ENCODE results near the gene THSD7A.

Gene THSD7A

DNA sequence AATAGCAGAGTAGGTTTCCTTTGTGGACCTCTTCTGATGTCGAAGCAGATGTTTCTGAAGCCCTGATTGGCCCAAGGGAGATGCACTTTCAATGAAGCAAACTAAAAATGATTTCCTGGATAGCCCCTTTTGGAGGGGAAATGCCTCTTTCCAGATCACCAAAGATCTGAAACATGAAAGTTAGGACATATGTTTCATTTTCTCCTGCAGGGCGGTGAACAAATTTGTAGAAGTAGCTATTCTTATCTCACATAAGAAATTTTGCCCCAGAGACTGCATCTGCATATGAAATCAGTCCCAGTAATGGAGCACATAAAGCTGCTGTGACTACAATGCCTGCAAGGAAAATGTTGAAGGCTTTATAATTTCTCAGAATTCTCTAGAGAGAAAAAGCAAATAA is 56.0 kb downstream of the THSD7A start:
- H3K4me3 ChIP-seq (ENCODE audit: low read depth, low read length): no peak overlapping the region
- no peaks in the 10 kb centered on the region for H3K9me3 ChIP-seq (ENCODE audit: control insufficient read depth, insufficient read depth, low read depth, low read length)
- H3K27ac ChIP-seq (ENCODE audit: low read depth, low read length): no peak overlapping the region

DNA sequence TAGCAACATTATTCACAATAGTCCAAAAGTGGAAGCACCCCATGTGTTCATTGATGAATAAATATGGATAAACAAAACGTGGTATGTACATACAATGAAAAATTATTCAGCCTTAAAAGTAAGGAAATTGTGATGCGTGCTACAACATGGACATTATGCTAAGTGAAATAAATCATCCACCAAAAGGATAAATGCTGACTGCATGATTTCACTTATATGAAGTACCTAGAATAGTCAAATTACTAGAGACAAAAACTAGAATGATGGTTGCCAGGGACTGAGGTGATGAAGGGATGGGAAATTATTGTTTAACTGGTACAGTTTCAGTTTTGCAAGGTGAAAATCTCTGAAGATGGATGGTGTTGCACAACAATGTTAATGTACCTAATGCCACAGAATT is 56.6 kb downstream of the THSD7A start:
- Histone ChIP-seq H3K27ac (ENCODE audit: low read depth, low read length) (no peak overlapping the region), H3K9ac (ENCODE audit: low read length) (no peak overlapping the region), H3K4me1 (ENCODE audit: control insufficient read depth, insufficient read depth, low read length) (no peaks in the 10 kb centered on the region), H3K9me3 (ENCODE audit: control insufficient read depth, insufficient read depth, low read depth, low read length) (no peaks in the 10 kb centered on the region), H3K36me3 (ENCODE audit: control insufficient read depth, insufficient read depth, low read length) (no peaks in the 10 kb centered on the region), H3K4me3 (ENCODE audit: low read depth, low read length) (no peak overlapping the region), H3K27me3 (ENCODE audit: control insufficient read depth, insufficient read depth, low read length) (no peaks in the 10 kb centered on the region)

More for the DNA sequence above, 56.0 kb downstream of the THSD7A start:
- H3K36me3 ChIP-seq (ENCODE audit: control insufficient read depth, insufficient read depth, low read length): no peaks in the 10 kb centered on the region
- H3K27me3 ChIP-seq (ENCODE audit: control insufficient read depth, insufficient read depth, low read length): no peaks in the 10 kb centered on the region
- H3K4me1 ChIP-seq (ENCODE audit: control insufficient read depth, insufficient read depth, low read length): no peaks in the 10 kb centered on the region
- H3K9ac ChIP-seq (ENCODE audit: low read length): no peak overlapping the region

DNA sequence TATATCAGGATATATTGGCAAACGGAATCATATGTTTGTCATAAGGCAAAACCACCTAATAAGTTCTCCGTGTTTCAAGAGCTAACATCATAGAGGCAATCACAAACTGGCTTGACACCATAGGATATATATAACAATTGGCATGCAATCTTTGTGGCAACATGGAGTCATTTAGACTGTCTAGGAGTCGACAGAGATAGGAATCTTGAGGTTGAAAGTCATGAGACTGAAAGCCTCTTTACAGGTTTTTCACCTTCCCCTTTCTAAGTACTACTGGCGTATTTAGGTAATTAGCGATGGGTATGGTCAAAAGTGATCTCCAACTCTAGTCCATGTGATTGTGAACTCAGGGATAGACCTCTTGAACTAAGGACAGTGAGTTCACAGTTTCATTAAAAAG is 63.7 kb downstream of the THSD7A start:
- no peak overlapping the region for H3K4me3 ChIP-seq (ENCODE audit: low read depth, low read length)
- no peaks in the 10 kb centered on the region for H3K9me3 ChIP-seq (ENCODE audit: control insufficient read depth, insufficient read depth, low read depth, low read length)
- H3K4me1 ChIP-seq (ENCODE audit: control insufficient read depth, insufficient read depth, low read length): no peaks in the 10 kb centered on the region
- H3K9ac ChIP-seq (ENCODE audit: low read length): no peak overlapping the region
- H3K27ac ChIP-seq (ENCODE audit: low read depth, low read length): no peak overlapping the region
- no peaks in the 10 kb centered on the region for H3K27me3 ChIP-seq (ENCODE audit: control insufficient read depth, insufficient read depth, low read length)
- no peaks in the 10 kb centered on the region for H3K36me3 ChIP-seq (ENCODE audit: control insufficient read depth, insufficient read depth, low read length)

DNA sequence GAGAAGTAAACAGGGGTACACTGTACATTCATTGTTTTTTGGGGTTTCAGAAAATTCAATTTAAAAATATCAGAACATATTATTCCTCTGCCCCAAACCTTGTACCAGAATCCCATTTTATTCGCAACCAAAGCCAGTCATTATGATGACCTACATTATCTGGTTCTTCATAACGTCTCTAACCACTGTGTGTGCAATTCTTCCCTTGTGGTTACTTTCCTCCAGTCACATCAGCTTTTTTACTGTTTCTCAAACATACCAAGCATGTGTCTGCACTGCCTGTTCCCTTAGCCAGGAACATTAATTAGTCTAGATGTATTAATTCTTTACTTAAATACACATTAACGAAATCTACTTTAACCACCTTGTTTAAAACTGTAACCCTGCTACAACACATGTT is 64.8 kb downstream of the THSD7A start:
- Histone ChIP-seq H3K4me1 (ENCODE audit: control insufficient read depth, insufficient read depth, low read length) (no peaks in the 10 kb centered on the region), H3K4me3 (ENCODE audit: low read depth, low read length) (no peak overlapping the region), H3K36me3 (ENCODE audit: control insufficient read depth, insufficient read depth, low read length) (no peaks in the 10 kb centered on the region), H3K9ac (ENCODE audit: low read length) (no peak overlapping the region), H3K9me3 (ENCODE audit: control insufficient read depth, insufficient read depth, low read depth, low read length) (no peaks in the 10 kb centered on the region), H3K27ac (ENCODE audit: low read depth, low read length) (no peak overlapping the region), H3K27me3 (ENCODE audit: control insufficient read depth, insufficient read depth, low read length) (no peaks in the 10 kb centered on the region)

DNA sequence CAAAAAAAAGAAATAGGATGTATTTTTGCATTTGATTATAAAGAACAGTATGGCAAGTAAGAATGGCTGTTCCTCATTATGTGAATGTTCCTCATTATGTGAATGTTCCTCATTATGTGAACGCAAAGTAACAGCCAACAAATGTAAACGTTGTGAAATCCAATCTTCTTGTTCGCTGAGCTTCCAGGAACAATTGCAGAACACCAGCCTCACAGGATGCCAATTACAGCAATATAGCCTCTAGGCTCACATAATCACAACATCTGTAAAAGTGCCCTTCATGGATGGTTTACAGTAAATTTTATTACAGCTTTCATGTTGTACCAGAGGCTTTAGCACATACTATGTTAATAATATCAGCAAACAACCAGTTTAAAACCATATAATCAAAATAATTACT is 71.6 kb downstream of the THSD7A start:
- Histone ChIP-seq H3K27me3 (ENCODE audit: control insufficient read depth, insufficient read depth, low read length) (no peaks in the 10 kb centered on the region), H3K4me3 (ENCODE audit: low read depth, low read length) (no peak overlapping the region), H3K27ac (ENCODE audit: low read depth, low read length) (no peak overlapping the region), H3K9me3 (ENCODE audit: control insufficient read depth, insufficient read depth, low read depth, low read length) (no peaks in the 10 kb centered on the region), H3K9ac (ENCODE audit: low read length) (no peak overlapping the region), H3K4me1 (ENCODE audit: control insufficient read depth, insufficient read depth, low read length) (no peaks in the 10 kb centered on the region), H3K36me3 (ENCODE audit: control insufficient read depth, insufficient read depth, low read length) (no peaks in the 10 kb centered on the region)

DNA sequence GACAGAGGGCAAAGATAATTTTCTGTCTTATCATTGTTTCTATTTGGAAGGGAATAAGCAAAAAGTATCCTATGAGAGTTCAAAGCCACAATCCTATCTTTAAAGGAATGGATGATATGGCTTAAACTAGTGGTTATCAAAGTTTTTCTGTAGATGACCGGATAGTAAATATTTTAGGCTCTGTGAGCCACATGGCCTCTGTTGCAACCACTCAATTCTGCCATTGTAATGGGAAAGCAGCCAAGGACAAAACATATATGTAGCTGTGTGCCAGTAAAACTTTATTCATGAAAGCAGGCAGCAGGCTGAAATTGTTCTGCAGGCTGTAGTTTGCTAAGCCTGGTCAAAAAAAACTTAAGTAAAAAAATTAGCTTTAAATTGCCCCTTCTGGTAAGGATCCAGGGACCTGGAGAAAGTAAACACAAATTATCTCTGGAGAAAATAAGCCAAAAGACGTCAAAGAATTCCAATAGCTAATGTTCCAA is 73.3 kb downstream of the THSD7A start:
- Histone ChIP-seq H3K9ac (ENCODE audit: low read length) (no peak overlapping the region), H3K9me3 (ENCODE audit: control insufficient read depth, insufficient read depth, low read depth, low read length) (no peaks in the 10 kb centered on the region), H3K4me1 (ENCODE audit: control insufficient read depth, insufficient read depth, low read length) (no peaks in the 10 kb centered on the region), H3K27ac (ENCODE audit: low read depth, low read length) (no peak overlapping the region), H3K4me3 (ENCODE audit: low read depth, low read length) (no peak overlapping the region), H3K36me3 (ENCODE audit: control insufficient read depth, insufficient read depth, low read length) (no peaks in the 10 kb centered on the region), H3K27me3 (ENCODE audit: control insufficient read depth, insufficient read depth, low read length) (no peaks in the 10 kb centered on the region)

DNA sequence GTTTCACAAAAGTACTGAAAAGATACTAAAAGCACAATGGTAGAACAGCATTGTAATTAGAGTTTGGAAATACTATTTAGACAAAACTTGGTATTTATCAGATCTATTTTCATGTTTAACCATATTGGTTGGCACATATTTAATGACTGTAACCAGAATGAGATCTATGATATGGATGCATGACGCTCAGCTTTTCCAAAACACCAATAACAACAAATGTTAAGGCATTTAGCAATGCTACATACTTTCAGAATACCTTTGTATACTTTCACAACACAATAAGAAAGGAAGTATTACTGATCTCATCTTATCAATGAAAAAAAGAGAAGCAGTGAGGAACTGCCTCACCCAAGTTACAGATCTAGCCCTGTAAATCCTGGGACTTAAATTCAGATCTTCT is 74.8 kb downstream of the THSD7A start:
- no peak overlapping the region for H3K4me3 ChIP-seq (ENCODE audit: low read depth, low read length)
- no peaks in the 10 kb centered on the region for H3K36me3 ChIP-seq (ENCODE audit: control insufficient read depth, insufficient read depth, low read length)
- H3K9me3 ChIP-seq (ENCODE audit: control insufficient read depth, insufficient read depth, low read depth, low read length): no peaks in the 10 kb centered on the region
- H3K4me1 ChIP-seq (ENCODE audit: control insufficient read depth, insufficient read depth, low read length): no peaks in the 10 kb centered on the region
- H3K27me3 ChIP-seq (ENCODE audit: control insufficient read depth, insufficient read depth, low read length): no peaks in the 10 kb centered on the region
- H3K9ac ChIP-seq (ENCODE audit: low read length): no peak overlapping the region
- no peak overlapping the region for H3K27ac ChIP-seq (ENCODE audit: low read depth, low read length)

DNA sequence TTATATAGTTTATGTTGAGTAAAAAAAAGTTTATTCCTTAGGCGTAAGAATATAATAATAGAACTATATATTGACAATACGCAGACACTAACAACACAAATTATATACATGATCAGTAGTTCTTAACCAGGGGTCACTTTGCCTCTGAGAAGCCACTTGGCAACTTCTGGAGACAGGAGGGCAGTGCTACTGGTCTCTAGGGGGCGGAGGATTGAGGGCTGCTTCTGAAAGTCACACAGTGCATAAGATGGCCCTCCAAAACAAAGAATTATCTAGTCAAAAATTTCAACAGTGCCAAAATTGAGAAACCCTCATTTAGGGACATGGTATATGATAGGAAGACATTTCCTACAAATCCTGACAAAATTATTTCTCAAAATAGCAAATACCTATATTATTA is 77.1 kb downstream of the THSD7A start:
- Histone ChIP-seq H3K4me1 (ENCODE audit: control insufficient read depth, insufficient read depth, low read length) (no peaks in the 10 kb centered on the region; the same call in 1 of the 2 replicates), H3K27ac (ENCODE audit: low read depth, low read length) (no peak overlapping the region), H3K9ac (ENCODE audit: low read length) (no peak overlapping the region), H3K27me3 (ENCODE audit: control insufficient read depth, insufficient read depth, low read length) (no peaks in the 10 kb centered on the region), H3K9me3 (ENCODE audit: control insufficient read depth, insufficient read depth, low read depth, low read length) (no peaks in the 10 kb centered on the region), H3K36me3 (ENCODE audit: control insufficient read depth, insufficient read depth, low read length) (no peaks in the 10 kb centered on the region), H3K4me3 (ENCODE audit: low read depth, low read length) (no peak overlapping the region)

DNA sequence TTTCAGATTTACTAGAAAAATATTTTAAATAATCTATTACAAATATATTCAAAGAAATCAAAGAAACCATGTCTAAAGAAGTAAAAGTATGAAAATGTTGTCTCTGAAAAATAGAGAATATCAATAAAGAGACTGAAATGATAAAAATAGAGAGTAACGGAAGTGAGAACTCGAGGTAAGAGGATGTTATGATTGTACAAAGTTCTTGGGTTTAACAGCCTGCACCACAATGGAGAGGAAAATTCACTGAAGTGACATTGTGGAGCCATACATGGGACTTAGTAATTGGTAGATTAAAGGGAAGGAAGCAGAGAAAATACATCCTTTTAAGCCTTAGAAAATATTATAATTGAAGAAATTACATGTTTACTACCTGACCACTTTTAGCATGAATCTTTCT is 77.9 kb downstream of the THSD7A start:
- no peak overlapping the region for H3K27ac ChIP-seq (ENCODE audit: low read depth, low read length)
- H3K9ac ChIP-seq (ENCODE audit: low read length): no peak overlapping the region
- no peaks in the 10 kb centered on the region; the same call in 1 of the 2 replicates for H3K4me1 ChIP-seq (ENCODE audit: control insufficient read depth, insufficient read depth, low read length)
- H3K9me3 ChIP-seq (ENCODE audit: control insufficient read depth, insufficient read depth, low read depth, low read length): no peaks in the 10 kb centered on the region
- no peak overlapping the region for H3K4me3 ChIP-seq (ENCODE audit: low read depth, low read length)
- H3K27me3 ChIP-seq (ENCODE audit: control insufficient read depth, insufficient read depth, low read length): no peaks in the 10 kb centered on the region
- H3K36me3 ChIP-seq (ENCODE audit: control insufficient read depth, insufficient read depth, low read length): no peaks in the 10 kb centered on the region

DNA sequence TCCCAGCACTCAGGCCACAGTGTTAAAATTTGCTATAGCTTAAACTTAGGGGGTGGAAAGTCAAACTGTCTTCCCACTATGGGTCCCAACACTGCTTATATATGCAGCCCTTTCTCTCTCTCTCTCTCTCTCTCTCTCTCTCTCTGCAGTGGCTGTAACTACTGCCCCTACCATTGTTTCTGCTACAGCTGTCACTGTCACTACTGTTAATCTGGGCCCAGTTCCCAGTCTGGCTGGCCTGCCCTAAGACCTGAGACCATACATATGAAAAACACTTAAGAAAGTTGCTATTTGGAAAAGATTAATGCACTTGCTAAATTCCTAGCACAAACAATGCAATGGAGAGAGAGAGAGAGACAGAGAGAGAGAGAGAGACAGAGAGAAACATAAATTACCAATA is 78.6 kb downstream of the THSD7A start:
- no peaks in the 10 kb centered on the region for H3K27me3 ChIP-seq (ENCODE audit: control insufficient read depth, insufficient read depth, low read length)
- H3K4me1 ChIP-seq (ENCODE audit: control insufficient read depth, insufficient read depth, low read length): no peaks in the 10 kb centered on the region; the same call in 1 of the 2 replicates
- no peak overlapping the region for H3K27ac ChIP-seq (ENCODE audit: low read depth, low read length)
- H3K36me3 ChIP-seq (ENCODE audit: control insufficient read depth, insufficient read depth, low read length): no peaks in the 10 kb centered on the region
- no peak overlapping the region for H3K4me3 ChIP-seq (ENCODE audit: low read depth, low read length)
- no peak overlapping the region for H3K9ac ChIP-seq (ENCODE audit: low read length)
- H3K9me3 ChIP-seq (ENCODE audit: control insufficient read depth, insufficient read depth, low read depth, low read length): no peaks in the 10 kb centered on the region

DNA sequence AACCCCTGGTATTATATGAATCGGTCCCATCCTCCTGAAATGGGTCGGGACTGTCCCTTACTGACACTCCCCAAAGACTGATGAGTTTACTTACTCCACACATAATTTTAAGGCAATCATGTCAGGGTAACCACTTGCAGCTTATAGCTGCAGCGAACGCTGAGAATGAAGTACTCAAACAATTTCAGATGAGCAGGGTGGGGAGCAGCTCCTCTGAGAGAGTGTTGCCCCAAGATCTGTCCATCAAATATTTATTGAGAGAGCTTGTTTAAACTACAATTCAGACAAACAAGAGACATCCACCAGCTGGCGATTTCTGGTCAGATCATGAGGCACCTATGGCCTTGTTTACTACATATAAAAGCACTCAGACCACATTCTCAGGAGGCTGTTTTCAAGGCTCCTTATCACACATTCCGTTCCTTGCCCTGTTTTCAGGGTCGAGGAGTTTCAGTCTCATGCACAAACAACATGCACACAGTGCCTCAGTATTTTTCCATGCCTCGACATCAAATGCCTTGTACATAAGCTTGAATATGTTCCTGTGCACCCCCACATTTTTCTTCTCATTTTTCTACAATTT is 80.1 kb downstream of the THSD7A start:
- Histone ChIP-seq H3K4me3 (ENCODE audit: low read depth, low read length) (no peak overlapping the region), H3K36me3 (ENCODE audit: control insufficient read depth, insufficient read depth, low read length) (no peaks in the 10 kb centered on the region), H3K4me1 (ENCODE audit: control insufficient read depth, insufficient read depth, low read length) (no peaks in the 10 kb centered on the region; the same call in 1 of the 2 replicates), H3K27me3 (ENCODE audit: control insufficient read depth, insufficient read depth, low read length) (no peaks in the 10 kb centered on the region), H3K9me3 (ENCODE audit: control insufficient read depth, insufficient read depth, low read depth, low read length) (no peaks in the 10 kb centered on the region), H3K27ac (ENCODE audit: low read depth, low read length) (no peak overlapping the region), H3K9ac (ENCODE audit: low read length) (no peak overlapping the region)

DNA sequence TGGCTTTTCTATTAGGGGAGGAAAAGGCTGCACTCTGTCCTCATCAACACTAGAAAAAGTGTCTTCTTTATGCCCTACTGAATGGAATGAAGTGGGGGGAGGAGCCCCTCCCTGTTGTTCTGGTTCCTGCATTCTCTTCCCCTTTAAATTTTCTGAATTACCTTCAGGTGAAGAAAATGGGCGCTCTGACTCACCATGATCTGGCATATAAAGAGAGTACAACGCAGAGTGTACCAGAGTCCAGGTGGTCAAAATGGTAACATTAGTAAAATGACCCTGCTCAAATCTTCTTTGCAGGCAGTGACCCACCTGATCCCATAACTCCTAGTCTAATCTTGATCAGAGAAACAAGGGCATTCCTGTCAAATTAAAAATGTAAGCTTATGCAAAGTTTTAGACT is 80.7 kb downstream of the THSD7A start:
- Histone ChIP-seq H3K36me3 (ENCODE audit: control insufficient read depth, insufficient read depth, low read length) (no peaks in the 10 kb centered on the region), H3K9me3 (ENCODE audit: control insufficient read depth, insufficient read depth, low read depth, low read length) (no peaks in the 10 kb centered on the region), H3K9ac (ENCODE audit: low read length) (no peak overlapping the region), H3K4me1 (ENCODE audit: control insufficient read depth, insufficient read depth, low read length) (no peaks in the 10 kb centered on the region; the same call in 1 of the 2 replicates), H3K27me3 (ENCODE audit: control insufficient read depth, insufficient read depth, low read length) (no peaks in the 10 kb centered on the region), H3K27ac (ENCODE audit: low read depth, low read length) (no peak overlapping the region), H3K4me3 (ENCODE audit: low read depth, low read length) (no peak overlapping the region)
